HG03521 (cell line): ENCODE measurements around the gene TRIM72.
"Not testable (repeated sequence)": the region's sequence is repeated elsewhere in the genome, so short reads cannot be mapped to it uniquely, and the experiment has no call there.

Experiments used
- ATAC-seq: cut with Tn5 transposase; IDR thresholded peaks from one replicate; pipeline ENCODE4 v1.9.1; 2021; ENCODE audit warnings: mild to moderate bottlenecking, moderate library complexity; ENCODE audit not compliant: unreplicated experiment

TRIM72 gene

DNA sequence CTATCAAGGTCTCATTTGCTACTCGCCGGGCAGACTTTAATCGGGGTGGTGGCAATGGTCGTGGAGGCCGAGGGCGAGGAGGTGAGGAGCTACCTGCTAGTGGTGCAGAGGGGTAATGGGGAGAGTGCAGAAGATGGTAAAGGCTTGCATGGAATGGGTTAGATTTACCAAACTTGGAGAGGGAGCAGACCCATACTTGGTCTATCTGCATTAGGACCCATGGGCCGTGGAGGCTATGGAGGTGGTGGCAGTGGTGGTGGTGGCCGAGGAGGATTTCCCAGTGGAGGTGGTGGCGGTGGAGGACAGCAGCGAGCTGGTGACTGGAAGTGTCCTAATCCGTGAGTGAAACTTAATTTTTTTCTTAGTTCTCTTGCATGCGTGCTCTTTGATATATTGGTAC lies 23.9 kb upstream of the TRIM72 start:
- ATAC-seq, result no peak

GRCh38 chr16:31190818-31191444 lies 23.0 kb upstream of the TRIM72 start:
- no peak for ATAC-seq

GRCh38 chr16:31191697-31192428 lies 22.1 kb upstream of the TRIM72 start:
- ATAC-seq, result no peak

DNA sequence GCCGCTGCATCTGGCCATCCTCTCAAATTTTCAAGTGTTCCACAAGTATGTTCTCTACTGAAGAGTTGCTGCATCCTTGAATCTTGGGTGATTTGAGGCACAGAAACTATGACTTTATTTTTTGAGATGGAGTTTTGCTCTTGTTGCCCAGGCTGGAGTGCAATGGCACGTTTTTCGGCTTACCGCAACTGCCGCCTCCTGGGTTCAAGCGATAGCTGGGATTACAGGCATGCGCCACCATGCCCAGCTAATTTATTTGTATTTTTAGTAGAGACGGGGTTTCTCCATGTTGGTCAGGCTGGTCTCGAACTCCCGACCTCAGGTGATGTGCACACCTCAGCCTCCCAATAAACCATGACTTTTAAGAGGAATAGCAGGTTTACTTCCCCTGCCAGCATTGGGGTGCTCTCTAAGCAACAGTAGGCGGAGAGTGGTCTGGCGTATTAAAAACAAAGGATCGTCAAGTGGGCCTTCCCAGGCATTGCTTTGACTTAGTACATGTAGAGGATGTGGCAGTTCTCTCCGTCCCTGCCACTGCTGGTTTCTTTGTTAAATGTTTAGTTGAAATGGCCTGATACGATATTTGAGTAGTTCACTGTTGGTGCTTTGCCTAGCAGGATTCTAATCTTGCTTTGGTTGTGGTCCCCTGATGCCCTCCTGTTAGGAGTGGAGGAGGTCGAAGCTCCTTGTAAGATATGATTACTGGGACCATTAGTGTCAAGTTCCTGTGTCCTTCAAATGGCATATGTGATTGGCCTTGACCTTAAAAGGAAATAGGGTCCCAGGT lies 20.9 kb upstream of the TRIM72 start:
- ATAC-seq, result no peak

- ATAC-seq, result no peak
Measured at GRCh38 chr16:31193874-31194273, 20.0 kb upstream of the TRIM72 start.

- ATAC-seq, result no peak
Measured at GRCh38 chr16:31194898-31195297, 19.0 kb upstream of the TRIM72 start.

GRCh38 chr16:31195861-31196260 lies 18.1 kb upstream of the TRIM72 start:
- not testable (repeated sequence) for ATAC-seq

DNA sequence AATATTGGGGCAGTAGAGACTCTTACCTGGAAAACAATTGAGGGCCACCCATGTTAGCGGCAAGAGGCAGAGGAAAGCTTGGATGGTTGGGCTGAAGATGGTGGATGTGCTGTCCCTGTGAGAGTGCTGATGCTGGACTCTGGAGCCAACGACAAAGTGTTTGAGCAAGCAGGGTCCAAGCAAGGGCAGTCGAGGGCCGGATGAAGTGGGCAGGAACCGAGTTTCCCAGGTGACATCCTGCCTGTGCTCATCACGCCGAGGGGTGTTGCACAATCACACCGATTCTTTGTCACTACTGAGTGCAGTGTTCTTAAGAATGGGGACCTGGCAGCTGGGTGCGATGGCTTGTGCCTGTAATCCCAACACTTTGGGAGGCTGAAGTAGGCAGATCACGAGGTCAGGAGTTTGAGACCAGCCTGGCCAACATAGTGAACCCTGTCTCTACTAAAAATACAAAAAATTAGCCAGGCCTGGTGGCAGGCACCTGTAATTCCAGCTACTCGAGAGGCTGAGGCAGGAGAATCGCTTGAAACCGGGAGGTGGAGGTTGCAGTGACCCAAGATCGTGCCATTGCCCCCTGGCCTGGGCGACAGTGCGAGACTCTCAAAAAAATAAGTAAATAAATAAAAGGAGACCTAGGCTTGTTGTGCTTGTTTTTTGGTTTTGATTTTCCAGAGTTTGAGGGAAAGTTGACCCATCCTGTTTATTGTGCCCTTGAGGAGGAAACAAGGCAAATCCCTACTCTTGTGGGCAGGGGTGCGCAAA lies 17.4 kb upstream of the TRIM72 start:
- no peak for ATAC-seq

DNA sequence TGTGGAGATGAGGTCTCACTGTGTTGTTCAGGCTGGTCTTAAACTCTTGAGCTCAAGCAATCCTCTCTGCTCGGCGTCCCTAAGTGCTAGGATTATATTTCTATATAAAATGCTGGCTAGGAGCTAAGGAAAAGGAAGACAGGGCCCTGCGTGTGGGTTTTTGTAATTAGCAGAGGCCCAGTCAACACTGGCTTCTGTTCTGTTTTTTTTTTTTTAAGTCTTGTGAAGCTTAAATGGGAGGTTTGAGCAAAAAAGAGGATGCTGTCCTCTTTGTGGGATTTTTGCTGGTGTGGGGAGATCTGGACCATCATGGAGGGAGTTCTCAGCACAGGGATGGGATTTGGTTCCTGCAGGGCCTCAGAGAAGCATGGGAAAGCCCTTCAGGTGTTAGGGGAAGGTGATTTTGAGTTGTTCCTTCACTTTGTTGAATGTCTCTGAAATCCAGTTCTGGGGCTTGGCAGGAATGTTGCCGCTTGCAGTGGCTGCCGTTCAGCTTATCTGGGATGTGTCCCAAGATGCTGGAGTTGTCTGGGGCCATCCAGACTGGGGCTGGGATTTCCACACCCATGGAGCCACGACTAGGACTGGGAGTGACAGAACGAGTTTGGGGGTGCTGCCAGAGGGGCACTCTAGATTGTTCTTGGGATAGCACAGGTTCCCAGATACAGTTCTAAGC lies 15.6 kb upstream of the TRIM72 start:
- ATAC-seq, result no peak

- ATAC-seq, result no peak
Measured at GRCh38 chr16:31199430-31200041, 14.4 kb upstream of the TRIM72 start.

- ATAC-seq, result not testable (repeated sequence)
Measured at GRCh38 chr16:31200111-31200510, 13.8 kb upstream of the TRIM72 start.

DNA sequence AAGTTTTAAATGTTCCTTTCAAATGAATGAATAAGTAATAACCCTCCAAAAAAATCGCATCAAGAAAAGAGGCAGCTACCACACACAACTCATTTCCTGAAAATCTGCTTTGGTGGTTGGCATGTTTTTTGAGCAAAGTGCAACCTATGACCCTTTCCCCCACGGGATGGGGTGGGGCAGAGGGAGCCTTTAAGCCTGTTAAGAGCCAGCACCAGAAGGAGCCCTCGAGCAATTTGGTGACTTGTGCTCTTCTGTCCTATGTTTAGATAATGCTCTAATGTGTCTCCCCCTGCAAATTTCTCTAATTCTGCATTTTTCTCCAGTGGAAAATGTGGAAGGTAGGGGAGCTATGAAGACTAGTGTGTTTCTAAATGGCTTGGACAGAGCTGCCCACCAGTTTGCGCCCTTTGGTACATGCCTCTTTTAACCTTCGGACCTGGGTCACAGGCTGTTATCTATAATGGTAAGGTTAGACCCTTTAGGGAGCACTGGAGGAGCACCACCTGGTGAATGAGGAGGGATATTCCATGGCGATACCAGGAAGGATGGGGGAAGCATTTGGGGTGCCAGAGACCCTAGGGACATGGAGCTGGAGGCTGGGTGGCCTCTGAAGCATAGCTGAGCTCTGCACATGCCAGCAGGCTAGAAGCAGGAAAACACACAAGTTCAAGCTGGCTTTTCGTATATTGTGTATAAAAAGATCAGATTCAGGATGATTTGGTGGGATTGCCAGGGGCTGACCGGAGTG lies 12.9 kb upstream of the TRIM72 start:
- ATAC-seq, result no peak

DNA sequence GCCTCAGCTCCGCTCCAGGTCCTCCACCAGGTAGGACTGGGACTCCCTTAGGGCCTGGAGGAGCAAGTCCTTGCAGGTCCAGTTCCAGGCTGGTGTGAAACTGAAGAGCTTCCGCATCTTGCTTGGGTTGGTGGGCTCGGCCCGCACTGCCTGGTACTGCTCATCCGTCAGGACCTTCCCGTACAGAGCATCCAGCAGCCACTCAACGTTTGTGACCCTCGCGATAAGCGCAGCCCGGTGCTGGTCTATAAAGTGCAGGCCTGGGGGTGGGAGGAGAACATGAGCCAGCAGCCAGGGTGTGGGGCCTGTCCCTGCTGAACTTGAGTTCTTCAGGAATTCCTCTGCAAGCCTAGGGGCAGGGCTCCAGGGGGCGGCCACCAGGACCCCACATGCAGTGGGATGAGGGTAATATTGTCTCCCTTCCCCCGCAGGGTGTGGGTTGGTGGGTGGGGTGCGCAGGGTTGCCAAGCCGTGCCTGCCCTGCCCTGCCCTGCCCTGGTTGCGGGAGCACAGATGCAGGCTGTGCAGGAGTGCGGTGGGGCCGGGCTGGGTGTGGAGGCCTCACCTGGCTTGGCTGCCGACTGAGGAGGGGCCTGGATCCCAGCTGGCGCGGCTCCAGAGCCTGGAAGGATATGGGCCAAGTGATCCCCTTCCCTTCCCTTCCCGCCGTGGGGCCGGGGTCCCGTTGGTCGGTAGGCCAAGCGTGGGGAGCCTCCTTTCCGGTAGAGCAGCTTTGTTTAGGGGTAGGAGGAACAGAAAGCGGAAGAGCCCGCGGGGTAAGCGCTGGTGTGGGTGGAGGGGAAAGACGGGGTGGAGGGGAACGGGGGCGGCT lies 12.1 kb upstream of the TRIM72 start:
- ATAC-seq, result no peak

DNA sequence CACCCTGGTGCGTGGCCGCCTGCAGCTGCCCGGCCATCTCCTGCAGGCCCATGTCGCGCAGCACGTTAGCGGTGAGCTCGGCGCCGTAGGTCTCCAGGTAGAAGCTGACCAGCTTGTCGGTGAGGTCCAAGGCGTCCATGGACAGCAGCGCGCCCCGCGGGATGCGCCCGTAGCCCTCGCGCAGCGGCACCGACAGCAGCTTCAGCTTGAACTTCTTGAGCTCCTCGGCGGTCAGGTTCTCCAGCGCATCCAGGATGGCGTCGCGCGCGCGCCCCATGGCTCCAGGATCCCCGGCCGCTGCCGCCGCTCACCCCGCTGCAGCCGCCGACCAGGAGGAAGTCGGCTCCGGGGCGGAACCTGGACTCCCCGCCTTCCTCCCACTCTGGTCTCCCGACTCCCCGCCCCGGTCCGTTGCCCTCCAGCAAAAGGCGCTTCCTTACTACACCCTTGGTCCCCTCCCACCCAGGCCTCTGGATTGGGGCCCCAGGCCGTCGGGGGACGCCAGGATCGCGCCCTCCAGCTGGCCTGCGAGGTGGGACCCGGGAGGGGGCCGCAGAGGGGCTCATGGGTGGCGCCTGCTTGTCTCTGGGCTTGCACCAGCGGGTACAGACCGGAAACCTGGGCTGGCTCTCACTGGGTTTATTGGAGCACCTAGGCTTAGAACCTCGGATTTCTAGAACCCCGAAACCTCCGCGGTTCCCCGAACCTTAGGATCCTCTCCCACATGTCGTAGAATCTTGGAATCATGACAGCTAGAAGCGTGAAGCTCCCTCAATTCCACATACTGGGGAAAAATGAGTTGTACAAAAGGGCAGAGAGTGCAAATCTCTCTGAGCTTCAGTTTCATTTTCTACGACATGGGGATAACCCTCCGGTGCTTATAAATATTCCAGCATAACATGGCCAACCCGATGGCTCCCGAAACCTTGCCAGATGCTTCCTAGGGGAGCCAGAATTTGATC lies 11.2 kb upstream of the TRIM72 start, which contains the start of gene PYCARD:
PYCARD (minus strand) TSS at position 347 of the 962 bp plus-strand sequence; CDS start at position 277, 70 bp downstream.
- ATAC-seq, result no peak

- ATAC-seq, result no peak
Measured at GRCh38 chr16:31204871-31205666, 8.8 kb upstream of the TRIM72 start.

GRCh38 chr16:31206776-31207175 lies 7.1 kb upstream of the TRIM72 start:
- no peak for ATAC-seq
